HG02763 (cell line): ENCODE measurements around the gene TSPAN18.

Experiments
- ATAC-seq: cut with Tn5 transposase; IDR thresholded peaks from one replicate; pipeline ENCODE4 v1.9.1; 2021; ENCODE audit warnings: mild to moderate bottlenecking, moderate library complexity; ENCODE audit not compliant: unreplicated experiment

TSPAN18 gene

DNA sequence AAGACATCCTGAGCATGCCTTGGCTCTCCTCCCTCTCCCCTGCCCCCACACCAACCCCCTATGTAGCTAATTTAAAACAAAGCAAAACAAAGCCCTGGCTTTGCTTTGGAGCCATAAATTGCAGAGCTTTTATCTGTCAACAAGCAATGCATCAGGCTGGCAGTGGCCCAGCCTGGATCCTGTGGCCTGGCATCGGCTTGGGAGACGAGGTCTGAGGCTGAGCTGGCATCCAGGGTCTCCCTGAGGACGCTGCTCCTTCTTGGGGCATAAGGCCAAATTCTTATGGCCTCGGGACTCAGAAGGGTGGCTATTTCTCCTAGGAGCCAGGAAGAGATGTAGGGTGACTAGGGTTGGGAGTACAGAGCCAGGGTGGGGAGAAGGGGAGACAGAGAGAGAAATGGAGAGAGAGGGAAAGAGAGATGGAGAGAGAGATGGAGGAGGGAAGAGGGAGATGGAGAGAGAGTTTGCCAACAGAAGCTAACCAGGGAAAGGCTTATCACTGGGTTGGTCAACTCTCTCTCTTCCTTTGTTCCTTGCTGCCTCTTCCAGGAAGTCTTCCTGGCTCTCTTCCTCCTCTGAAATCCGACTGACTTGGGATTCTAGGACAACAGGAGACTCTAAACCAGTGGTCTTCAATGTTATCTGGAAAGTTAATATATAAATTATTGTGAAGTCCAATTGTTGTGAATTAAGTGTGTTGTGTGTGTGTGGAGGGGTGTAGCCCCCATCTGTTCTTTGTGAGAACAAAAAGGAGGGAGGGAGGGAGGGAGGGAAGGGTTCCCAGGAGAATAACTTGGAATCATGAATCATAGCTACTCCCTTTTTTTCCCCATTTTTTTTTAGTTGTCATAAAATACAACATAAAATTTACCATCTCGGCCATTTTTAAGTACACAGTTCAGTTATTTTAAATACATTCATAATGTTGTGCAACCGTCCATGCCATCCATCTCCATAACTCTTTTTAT lies 29.1 kb downstream of the TSPAN18 start:
- ATAC-seq: no peak

DNA sequence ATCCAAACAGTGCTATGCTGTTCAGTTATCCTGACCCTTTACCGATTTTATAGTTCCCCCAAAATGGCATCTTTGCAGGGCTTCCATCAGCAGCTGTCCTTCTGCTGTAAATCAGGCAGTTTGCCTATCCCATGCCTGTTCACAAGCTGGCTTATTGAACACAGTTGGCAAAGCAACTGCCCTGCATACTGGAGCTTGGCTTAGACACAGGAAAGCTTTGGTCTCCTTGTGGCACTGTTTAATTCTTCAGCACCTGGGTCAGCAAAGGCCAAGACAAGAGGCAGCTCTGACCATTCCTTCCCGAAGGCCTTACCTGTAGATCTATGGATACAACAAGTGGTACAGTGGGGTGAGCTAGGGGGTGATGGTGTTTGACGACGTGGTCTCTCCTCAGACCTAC lies 32.2 kb downstream of the TSPAN18 start:
- no peak for ATAC-seq

DNA sequence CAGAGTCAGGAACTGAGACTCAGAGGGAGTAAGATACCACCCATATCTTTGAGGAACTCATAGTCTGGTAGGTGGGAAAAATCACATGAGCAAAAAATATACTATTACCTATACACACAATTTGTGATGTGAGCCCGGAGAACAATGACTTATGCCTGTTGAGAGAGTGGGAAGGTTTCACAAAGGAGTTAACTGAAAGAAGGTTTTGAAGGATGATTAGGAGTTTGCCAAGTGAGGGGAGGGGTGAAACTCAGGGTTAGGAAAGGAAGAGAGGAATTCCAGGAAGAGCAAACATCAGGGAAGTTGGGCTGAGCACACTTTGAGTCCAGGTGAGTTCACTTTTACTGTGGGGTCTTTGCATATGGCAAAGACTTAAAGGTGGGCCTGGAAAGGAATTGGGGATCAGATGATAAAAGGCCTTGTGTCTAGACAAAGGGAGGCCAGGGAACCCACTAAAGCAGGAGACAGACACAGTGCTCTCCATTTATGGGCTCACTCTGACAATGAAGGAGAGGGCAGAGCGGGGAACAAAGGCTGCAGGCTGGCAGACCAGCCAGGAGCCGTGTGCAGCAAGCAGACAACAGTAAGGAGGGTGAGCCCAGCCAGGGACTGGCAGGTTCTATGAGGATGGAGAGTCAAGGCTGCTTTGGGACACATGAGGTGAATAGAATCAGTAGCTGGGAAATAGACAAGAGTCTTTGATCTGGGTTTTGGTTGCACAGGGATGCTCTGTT lies 33.1 kb downstream of the TSPAN18 start:
- no peak for ATAC-seq

DNA sequence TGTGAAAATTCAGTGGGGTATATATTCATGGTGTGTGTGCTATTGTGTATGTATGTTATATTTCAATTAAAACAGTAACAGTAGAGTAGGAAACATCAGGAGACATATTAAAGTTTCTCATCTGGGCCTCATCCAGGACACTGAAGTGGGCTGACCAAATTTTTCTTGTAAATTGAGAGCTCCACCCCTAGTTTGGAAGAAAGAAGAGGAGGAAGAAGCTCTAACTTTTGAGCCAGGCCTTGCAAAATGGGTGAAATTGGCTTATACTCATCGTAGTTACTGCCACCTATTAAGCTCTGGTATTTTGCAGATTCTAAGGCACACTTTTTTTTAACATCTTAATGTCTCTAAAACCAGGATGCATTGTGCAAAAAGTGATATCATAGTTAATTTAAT lies 33.7 kb downstream of the TSPAN18 start:
- no peak for ATAC-seq

DNA sequence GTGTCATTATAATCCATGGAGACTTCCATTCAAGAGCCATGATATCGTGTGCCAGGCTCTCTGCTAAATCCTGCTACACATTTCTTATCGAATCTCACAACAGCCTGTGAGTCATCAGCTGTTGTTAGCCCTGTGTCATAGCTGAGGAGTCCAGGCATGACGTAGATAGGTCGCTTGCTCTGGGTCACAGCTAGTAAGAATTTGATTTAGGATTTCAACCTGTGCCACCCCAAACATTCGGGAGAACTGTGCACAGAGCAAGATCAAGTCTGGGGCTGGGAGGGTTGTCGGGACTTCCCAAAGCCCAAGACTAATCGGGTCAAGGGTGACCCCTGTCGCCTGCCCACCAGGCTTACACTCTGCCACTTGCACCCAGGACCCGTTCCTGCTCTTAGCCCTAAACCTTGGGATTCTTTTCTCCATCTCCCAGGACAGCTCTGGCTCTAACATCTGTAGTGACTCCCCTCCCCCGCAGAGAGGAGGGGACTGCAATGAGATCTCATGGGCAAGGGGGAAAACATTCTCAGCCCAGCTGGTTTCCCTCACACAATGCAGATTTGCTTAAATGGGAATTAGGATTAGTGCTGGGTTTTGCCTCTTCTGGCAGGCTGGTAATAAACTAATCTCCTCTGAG lies 34.3 kb downstream of the TSPAN18 start:
- ATAC-seq: no peak

DNA sequence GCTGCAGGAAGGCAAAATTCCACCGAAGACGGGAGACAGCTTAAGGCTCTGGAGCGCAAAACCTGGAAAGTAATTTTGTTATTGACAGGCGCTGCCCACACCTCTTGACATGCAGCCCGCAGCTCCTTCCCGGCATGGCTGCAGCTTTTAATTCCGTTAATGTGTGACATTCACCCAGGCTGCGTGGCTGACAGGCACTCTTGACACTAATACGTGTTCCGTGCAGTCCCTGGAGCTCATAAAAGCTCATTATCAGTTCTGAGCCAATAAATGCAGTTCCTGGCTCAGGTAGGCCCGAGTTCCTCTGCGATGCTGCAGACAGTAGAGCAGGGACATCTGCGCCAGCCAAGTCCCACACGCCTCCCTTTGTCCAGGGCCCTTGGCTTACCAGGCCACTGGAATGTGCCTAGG lies 34.8 kb downstream of the TSPAN18 start:
- ATAC-seq: no peak

DNA sequence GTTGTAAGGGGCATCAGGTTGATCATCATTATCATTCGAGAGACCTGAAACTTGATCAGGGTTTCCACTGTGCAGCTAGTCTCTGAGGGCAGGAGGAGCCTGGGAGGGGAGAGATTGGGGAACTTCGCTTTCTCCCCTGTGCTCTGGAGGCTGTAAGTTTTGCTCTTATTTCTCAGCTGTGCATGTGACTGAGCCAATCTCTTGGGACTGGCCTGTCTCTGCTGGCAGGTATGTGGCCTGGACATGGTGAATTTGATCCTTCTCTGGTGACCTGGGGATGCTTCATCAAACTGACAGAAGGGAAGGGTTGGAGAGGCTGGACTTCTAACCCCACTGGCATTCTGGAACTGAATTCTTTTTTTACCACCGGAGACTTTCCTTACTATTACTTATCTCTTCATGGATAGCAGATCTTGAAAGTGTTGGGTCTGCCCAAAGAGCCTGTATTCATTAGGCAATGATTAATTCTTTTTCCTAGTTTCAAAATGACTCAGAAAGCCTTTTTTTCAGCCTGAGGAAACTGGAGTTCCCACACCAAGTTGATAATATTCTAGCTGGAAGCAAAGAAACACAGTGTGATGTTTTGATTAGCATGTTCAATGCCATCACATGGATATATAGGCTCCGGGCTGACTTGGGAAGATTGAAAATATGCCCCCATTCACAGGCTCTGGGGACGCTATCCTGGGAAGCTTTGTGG lies 36.5 kb downstream of the TSPAN18 start:
- ATAC-seq: no peak

DNA sequence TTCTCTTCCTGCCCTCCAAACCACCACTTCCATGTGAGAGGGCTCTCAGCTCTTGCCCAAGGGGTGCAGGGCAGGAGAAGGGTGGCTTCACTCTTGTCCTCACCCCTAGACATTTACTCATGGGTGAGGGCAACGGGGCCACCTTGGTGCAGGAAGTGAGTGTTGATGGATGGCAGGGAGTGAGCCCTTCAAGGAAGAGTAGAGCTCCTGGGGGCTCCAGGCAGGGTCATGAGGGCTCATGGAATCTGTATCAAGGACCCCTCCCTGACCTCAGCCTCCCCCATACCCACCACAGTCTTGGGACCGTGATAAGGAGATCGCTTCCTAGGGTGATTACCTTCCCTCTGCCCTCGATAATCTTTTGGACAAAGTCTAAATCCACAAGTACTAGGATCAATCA lies 37.8 kb downstream of the TSPAN18 start:
- ATAC-seq: no peak

DNA sequence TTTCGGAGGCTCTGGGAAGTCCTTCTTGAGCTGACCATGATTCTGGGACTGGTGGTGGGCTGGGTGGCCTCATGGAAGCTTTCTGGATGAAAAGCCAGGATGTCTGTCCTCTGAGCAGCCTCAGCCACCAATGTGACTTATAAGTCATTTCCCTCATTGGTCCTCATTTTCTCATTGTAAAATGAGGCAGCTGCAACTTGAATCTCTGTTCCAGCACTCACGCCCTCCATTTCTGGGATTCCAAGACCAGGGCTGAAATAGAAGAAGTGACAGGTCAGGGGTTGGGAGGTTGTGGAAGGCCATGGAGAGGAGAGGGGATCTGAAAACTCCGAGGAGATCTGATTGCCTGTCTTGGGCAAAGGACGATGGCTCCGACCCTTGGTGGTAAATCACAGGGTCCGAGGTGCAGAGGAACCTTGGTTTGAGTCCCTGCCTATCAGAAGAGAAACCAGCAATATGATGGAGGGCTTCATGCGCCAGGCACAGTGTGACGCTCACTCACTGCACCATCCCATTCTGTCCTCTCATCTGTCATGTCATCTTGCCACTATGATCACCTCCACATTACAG lies 38.3 kb downstream of the TSPAN18 start:
- ATAC-seq: no peak

DNA sequence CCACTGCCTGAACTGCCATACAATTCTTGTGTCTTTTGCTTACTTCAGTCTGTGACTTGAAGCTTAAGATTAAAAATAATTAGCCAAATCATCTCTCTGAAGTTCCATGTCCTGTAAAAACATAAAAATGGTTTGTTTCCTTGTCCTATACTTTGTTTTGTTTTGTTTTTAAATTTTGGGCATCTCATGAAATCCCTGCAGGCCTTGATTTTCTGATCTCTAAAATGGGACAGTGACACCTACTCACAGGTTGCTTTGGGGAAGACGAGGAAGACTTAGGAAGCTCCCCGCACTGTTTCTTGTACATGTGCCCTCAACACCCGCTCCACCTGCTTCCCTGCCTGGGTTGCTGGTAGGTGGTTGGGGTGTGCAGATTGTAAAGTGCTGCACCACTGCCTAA lies 38.9 kb downstream of the TSPAN18 start:
- ATAC-seq: no peak

DNA sequence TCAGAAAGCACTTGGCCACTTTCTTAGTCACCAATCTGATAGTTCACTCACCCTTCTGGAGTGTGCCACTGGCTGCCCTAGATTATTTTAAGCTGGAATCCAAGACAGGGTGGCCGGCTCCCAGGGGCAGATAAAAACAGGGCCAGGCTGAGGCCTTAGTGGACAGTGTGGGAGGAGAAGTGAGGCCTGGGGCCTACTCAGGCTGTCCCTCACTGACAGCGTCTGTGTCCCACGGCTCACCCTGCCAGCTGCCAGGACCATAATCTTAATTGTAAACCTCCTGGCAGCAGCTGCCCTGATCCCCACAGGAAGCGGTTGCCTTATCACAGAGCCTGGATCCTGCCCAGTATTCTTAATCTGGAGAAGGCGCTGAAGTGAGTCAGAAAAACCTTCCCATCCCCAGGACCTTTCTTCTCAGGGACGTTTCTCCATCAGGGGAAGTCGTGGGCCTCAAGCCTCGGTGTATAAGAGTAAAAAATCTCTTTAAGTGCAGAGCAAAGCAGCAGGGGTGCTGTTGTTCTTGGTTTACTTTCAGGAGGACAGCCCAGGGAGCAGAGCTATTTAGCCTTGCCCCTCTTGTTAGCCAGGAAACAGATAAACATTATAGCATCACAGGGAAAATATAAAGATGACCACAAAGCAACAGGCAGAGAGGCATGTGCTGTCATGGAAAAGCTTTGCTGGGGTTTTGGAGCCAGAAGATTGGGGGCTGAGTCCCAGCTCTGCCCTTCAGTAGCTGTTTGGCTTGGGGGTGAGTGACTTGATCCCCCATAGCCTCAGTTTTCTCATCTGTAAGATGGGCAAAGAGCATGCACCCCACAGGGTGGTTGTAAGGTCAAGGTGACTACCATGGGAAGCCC lies 39.6 kb downstream of the TSPAN18 start:
- ATAC-seq: no peak

DNA sequence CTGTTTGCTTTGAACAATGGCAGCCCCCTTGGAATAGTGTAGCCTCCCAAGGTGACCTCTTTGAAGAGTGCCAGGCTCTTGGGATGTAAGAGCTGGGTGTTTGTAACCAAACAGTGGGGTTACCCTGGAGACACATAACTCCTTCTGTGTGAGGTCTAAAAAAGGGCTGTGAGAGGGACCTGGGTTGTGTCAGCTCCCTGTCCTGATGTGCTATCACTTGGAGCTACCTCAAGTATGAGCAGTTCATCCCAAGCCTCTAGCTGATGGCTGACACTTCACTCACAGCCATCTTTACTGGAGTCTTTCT lies 40.2 kb downstream of the TSPAN18 start:
- ATAC-seq: no peak

DNA sequence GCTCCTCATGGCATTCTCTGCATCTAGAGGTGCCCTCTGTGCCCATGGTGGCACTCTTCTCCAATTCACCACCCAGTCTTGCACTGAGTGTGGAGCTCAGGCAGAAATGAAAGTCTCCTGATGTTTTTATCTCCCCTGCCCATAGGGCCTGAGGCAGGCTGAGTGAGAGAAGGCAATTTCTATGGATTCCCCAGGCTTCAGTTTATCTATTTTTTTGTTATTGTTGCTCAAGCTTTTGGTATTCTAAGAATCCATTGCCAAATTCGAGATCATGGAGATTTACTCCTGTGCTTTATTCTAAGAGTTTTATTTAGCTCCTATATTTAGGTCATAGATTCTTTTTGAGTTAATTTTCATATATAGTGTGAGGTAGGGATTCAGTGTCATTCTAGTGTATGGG lies 40.7 kb downstream of the TSPAN18 start:
- ATAC-seq: no peak

DNA sequence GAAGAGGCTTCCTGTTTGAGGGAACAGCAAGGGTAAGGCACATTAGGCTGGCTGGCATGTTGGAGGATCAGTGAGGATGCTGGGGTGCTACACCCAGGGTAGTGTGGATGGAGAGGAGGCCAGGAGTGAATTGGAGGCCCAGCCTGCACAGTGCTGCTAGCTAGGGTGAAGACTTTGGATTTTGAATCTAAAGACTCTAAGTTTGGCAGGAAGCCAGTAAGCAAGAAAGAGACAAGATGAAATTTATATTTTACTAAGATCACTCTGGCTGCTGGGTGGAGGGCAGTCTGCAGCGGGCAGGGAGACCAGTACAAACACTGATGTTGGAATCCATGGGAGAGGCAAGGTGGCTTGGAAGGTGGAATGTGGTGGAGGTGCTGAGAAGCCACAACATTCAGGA lies 43.6 kb downstream of the TSPAN18 start:
- no peak for ATAC-seq

DNA sequence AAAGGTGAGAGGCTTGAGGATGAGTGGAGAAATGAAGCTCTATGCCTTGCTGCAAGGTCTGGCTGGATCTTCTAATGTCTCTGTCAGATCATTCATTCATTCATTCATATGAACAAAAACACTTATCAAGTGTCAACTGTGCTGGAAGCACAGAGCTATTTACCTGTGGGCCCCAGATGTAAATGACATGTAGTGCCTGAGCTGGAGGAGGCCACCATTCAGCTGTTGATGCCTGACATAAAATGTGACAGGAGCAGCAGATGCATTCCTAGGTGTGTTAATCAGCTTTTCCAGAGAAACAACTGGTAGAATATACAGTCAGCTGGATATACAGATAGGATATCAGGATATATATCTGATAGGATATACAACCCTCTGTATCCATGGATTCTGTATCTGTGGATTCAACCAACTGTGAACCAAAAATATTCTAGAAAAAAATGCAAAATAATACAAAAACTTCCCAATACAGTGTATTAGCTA lies 44.5 kb downstream of the TSPAN18 start:
- ATAC-seq: no peak

DNA sequence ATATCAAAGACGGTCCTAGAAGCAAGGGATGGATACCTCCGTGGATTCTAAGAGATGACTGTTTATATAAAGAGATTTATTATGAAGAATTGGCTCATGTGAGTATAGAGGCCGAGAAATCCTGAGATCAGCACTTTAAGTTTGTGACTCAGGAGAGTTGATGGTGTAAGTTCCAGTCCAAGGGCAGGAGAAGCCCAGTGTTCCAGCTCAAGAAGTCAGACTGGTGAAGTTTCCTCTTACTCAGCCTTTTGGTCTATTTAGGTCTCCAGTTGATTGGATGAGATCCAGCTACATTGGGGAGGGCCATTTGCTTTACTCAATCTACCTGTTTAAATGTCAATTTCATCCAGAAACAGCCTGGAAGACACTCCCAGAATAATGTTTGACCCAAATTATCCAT lies 45.1 kb downstream of the TSPAN18 start:
- no peak for ATAC-seq

DNA sequence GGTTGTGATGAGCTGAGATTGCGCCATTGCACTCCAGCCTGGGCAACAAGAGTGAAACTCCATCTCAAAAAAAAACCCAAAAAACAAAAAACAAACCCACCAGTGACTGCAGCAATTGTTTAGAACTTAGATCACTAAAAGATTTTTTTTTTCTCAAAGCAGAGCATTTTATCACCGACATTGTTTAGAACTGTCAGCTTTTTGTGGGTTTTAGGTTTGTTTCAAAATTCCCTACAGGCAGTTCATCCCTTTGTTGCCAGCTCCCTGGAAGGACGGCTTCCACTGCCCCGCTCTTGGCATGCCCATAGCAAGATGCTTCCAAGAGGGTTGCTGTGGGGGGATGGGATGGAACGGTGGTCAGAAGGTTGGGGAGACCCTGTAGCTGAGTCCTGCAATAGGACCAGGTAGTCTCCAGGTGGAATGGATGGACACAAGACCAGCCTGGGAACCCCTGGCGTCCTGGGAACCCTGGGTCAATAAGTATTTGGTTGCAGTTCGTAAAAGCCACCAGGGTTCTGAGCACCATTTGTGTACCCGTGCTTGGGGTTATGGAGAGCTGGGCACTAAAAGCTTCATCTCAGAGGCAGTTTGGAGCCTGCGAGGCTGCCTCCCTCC lies 46.7 kb downstream of the TSPAN18 start:
- no peak for ATAC-seq

DNA sequence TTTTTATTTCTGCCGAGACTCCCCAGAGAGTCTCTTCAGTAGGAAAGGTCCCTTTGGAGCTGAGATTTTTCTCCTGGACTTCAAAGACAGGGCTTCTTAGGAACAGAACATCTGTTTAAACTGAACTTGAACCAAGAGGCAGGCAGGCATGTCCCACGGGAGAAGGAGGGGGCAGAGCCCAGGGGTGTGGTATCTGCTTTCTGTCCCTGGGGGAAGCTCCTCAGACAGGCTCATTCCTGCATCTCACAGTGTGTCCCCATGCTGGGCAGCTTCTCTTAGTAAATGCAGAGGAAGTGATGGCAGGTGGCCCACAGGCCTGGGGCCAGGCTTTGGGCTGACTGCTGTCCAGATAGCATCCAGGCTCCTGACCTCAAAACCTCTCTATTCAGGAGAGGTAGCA lies 47.3 kb downstream of the TSPAN18 start:
- no peak for ATAC-seq

DNA sequence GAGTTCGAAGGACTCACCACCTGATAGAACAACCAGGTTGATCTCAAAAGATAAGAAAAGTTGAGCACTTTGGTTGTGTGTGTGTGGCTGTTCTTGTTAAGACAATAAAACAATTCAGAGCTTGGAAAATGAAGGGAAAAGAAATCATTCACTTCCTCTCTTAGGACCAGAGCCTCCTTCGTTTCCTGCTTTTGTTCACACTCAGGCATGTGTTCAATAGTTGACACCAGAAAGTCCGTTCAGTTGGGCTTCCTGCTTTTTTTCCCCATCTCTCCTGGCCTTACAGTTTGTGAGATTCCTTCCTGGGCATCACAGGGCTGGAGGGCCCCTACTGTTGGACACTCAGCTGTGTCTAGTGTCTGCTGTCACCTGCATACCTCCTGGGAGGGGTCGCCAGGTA lies 48.0 kb downstream of the TSPAN18 start:
- no peak for ATAC-seq
